Measurements from ENCODE around the gene PCSK7.
"Not testable (repeated sequence)": the region's sequence is repeated elsewhere in the genome, so short reads cannot be mapped to it uniquely, and the experiment has no call there.

PCSK7 gene

DNA sequence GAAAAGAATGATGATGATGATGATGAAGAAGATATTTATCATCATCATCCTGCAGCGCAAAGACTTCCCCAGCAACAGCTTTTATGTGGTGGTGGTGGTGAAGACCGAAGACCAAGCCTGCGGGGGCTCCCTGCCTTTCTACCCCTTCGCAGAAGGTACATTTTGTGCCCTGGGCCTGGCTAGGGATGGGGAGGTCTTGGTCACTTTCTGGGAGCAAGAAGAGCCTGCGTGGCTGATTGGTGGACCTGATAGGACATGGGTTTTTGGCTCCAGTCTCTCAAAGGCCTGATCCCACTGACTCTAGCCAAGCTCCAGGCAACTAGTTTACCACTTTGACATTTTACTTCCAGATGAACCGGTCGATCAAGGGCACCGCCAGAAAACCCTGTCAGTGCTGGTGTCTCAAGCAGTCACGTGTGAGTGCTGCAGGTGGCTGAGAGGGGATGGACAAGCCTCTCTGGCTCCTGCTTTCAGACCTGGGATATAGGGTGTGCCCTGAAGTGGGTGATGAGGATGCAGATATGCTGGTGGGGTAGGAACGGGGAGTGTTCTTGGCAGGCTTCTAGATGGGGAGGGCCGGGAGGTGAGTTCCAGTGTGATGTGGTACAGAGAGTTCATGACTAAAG lies 48.0 kb downstream of the PCSK7 start:
- no peak for DNase-seq

DNA sequence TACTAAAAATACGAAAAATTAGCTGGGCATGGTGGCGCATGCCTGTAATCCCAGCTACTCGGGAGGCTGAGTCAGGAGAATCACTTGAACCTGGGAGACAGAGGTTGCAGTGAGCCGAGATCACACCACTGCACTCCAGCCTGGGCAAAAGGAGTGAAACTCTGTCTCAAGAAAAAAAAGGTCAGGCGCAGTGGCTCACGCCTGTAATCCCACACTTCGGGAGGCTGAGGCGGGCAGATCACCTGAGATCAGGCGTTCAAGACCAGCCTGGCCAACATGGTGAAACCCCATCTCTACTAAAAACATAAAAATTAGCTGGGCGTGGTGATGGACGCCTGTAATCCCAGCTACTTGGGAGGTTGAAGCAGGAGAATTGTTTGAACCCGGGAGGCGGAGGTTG lies 48.7 kb downstream of the PCSK7 start:
- not testable (repeated sequence) for DNase-seq

DNA sequence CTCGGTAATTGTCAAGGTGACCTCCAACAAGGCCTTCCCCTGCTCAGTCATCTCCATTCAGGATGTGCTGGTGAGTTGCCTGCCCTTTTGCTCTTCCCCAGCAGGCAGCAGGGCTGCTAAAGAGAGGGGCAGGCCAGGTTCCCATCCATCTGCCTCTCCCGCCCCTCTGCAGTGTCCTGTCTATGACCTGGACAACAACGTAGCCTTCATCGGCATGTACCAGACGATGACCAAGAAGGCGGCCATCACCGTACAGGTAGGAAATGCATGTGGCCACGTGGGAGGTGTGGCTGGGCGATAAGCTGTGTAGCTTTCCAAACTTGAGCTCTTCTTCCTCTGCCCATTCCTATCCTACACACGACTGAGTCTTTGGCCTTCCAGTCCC lies 49.3 kb downstream of the PCSK7 start:
- no peak for DNase-seq

DNA sequence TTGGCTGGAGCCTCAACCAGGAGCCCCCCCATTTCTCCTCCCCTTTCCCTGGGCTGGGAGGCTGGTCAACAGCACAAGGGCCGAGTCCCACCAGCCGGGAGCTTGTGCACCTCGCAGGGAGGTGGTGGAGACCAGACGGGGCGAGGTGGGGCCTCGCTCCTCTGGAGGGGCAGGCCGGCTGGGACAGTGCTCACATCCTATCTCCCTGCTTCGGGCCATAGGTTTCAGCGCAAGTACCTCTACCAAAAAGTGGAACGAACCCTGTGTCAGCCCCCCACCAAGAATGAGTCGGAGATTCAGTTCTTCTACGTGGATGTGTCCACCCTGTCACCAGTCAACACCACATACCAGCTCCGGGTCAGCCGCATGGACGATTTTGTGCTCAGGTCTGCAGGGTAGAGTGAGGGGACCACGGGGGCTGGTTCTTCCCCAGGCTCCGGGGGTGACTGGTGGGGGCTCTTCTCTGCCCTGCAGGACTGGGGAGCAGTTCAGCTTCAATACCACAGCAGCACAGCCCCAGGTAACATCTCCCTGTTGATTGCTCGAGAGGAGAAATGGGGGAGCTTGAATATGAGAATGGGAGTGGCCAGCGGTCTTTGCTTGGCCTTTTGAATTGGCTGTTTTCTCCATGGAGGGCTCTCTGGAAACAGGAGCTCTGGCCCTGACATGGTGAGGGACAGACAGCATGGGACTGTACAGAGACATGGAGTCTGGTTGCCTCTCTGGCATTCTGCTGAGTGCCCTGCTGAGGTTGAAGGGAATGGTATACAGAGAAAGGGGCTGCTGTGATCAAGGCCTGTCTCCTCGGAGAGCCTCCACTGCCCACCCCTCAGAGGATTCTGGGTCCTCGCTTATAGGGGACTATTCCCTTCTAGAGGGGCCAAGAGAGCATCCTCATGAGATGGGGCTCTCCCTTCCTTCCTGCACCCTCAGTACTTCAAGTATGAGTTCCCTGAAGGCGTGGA lies 50.0 kb downstream of the PCSK7 start:
- DNase-seq: no peak

DNA sequence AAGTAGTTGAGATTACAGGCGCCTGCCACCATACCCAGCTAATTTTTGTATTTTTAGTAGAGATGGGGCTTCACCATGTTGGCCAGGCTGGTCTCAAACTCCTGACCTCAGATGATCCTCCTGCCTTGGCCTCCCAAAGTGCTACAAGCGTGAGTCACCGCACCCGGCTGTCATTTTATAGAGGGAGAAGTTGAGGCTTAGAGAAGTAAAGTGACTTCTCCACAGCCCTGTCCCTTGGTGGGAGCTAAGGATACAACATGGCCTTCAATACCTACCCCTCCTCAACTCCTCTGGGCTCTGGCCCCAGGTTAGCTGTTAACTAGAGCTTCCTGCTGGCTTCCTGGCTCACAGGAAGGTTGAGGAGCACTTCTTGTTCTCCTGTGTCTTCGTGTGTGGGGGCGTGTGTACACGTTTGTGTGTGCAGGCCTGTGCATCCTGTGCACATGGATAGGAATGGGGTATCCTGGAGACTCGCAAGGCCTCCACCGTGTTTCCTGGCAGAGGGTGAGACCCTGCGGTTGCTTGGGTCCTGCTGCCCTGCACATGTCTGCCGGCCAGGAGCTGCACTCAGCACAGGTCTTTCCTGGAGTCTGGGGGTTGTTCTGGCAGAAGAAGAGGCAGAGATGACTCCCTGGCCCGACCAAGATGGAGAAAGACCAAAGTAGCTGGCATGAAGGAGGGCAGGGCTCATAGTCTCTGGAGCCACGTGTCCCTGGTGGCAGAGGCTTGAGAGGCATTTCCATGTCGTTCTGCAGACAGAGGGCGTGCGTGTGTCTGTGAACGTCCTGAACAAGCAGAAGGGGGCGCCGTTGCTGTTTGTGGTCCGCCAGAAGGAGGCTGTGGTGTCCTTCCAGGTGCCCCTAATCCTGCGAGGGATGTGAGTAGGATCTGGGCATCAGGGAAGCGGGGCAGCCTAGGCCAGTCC lies 51.0 kb downstream of the PCSK7 start:
- peak in 48 of 56 donors; percentile 13 to 84 (median 62) for DNase-seq

DNA sequence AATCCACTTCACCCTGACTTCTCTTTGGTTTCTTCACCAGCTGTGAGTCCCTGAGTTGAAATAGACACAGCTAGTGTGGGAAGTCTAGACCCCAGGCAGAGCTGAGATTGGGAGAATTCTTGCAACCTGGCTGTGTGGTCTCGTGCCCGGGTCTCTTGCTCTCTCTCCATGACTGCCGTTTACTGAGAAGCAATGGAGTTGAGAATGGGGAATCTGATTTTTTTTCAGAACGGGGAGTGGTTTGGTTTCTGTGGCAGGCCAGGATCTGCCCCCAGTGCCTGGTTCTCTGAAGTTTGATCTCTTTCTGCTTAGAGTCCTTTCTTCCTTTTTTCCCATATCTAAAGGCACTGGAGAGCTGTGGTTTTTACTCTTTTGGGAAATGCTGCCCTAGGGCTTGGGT lies 51.9 kb downstream of the PCSK7 start:
- no peak for DNase-seq

DNA sequence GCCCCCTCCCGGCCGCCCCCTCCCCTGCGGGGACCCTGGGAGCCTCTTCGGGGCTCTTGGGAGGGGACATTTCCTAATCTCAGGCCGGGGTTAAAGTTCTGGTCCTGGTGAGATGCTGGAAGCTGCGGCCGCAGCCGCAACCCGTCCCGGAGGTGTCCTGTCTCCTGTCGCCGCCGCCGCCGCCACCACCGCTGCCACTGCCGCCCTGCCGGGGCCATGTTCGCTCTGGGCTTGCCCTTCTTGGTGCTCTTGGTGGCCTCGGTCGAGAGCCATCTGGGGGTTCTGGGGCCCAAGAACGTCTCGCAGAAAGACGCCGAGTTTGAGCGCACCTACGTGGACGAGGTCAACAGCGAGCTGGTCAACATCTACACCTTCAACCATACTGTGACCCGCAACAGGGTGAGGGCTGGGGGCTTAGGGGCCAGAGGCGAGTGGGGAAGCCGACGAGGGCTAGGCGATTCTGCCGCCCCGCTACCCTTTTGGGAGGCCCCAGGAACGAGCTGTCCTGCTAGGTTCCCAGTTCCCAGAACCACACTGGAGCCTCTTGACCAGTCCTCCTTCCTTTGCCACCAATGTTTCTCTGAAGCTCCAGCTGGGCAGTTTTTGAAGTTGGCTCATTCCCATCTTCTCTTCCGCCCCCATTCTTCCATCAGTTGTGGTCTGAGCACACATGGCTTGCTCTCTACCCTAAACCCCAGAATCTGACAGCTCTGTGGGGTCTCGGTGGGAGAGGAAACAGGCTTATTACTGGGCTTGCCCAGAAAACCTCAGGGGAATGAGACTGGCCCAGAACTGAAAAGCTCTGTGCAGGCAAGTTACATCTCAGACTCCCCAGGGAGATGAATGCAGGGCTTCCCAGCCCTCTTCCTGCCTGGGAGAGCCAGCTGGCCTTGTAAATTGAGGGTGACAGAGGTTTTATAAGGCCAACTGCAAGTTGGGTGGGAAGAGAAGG lies 52.5 kb downstream of the PCSK7 start:
- DNase-seq: peak in 9 of 56 donors; percentile 33 to 65 (median 57)

DNA sequence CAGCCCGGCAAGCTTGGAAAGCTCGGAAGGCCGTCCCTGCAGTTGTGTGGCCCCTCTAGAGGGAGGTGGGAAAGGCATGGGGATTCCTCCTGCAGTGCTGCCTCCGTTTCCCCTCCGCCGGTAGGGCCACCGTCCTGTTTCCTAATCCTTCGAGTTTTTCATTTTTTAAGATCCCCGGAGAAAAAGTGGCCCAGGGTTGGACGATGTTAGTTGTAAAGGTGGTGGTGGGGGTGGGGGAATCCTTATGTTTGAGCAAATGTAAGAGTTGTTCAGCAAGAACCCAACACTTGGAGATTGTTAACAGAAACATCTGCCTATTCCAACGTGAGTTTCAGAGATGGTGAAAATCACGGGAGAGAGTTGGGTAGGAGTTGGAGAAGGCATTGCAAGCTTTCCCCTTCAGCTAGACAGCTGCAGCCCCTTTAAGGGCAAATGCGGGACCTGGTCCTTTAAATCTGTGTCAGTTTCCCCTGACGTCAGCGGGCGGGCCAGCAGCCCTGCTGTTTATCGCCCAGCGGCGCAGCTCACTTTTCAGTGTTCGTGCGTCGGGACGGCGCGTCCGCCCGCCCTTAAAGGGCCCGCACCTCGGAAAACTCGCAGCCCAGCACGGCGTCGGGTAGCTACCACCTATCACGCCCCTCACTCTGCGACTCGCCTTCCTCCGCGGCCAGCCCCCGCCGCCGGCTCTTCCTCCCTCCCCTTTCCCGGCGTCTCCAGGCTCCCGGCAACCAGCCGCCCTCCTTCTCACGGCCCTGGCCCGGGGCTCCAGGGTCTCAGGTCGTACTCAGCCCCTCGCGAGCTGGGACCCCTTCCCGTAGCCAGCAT lies 53.5 kb downstream of the PCSK7 start, which contains the start of gene SIDT2:
Gene SIDT2 (plus strand): TSS at position 534 of the 825 bp plus-strand sequence. CDS start 521 bp downstream, outside the sequence.
- DNase-seq: peak; percentile 30 to 97 (median 88)

DNA sequence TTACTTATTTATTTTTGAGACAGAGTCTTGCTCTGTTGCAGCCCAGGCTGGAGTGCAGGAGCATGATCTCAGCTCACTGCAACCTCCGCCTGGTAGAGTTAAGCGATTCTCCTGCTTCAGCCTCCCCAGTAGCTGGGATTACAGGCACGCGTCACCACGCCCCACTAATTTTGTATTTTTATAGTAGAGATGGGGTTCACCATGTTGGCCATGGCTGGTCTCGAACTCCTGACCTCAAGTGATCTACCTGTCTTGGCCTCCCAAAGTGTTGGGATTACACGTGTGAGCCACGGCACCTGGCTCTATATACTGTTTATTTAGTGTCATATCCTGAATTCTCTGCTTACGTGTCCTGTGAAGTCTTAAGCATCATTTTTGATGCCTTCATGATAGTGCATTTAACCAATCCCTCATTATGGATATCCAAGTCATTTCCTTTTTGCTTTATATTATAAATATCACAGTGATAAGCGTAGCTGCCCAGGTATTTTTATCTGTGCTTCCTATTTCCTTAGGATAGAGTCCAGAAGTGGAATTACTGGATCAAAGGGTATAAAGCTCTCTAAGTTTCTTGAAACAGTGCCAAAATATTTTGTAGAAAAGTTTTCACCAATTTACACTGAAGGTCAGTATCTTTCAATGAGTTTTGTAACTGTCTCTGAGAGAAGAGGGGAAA lies 54.2 kb downstream of the PCSK7 start:
- DNase-seq: no peak

DNA sequence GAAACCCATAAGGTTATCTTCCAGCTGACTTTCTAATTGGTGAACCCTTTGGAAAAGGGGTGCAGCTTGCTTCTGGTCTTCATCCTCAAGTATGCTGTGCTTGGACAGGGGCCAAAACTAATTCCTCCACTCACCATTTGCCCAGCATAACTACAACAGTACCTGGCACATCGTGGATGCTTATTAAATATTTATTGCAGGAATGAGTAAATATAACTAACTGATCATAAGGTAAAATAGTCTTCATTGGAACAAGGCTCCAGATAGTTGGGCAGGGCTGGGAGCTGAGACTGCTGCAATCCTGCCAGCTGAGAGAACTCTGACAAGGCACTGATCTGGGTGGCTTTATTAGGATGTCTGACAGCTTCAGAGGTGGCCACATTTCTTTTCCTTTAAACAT lies 55.7 kb downstream of the PCSK7 start:
- DNase-seq: no peak

- DNase-seq: no peak
Observed at GRCh38 chr11:117175781-117176180, 56.1 kb downstream of the PCSK7 start.

DNA sequence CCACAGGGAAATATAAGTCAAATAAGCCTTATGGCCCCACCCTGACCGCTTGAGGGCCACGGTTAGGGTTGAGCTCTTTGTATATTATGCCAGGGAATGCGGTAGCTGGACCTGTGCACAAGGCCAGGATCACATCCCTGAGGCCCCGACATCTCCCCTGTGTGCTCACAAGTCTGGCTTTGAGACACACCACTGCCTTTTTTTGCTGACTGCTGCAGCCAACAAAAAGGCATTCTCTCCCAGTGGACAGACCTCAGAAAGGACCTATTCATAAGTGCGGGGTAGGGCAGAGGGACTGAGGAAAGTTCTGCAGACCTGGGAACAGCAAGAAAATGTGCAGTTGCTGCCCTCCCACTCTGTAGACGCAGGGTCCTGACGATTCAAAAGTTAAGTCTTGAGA lies 56.8 kb downstream of the PCSK7 start:
- DNase-seq: peak in 15 of 56 donors; percentile 10 to 56 (median 39)

GRCh38 chr11:117172724-117173421 lies 59.0 kb downstream of the PCSK7 start:
- no peak for DNase-seq

DNA sequence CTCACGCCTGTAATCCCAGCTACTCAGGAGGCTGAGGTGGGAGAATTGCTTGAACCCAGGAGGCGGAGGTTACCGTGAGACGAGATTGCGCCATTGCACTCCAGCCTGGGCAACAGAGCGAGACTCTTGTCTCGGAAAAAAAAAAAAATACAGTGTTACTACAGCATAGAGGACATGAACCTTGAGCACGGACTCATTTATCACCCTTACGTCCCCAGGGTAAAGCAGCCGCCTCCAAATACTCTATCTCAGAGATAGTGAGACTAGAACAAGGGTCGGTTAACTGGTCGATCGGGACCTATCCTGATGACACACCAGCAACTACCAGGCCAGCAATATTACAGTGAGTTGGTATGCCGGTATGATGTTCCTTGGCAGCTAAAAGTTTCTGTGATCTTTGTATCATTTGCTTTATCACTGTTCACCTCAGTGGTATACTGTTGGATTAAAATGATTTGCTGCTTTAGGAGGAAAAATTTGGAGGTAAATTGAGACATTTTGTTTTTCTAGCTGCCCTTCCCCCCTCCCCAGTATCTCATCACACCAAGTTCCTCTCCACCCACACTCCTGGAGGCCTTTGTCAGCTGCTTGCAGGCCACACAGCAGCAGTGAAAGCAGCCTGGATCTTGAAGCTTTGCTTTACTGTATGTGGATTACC lies 60.3 kb downstream of the PCSK7 start:
- no peak for DNase-seq

DNA sequence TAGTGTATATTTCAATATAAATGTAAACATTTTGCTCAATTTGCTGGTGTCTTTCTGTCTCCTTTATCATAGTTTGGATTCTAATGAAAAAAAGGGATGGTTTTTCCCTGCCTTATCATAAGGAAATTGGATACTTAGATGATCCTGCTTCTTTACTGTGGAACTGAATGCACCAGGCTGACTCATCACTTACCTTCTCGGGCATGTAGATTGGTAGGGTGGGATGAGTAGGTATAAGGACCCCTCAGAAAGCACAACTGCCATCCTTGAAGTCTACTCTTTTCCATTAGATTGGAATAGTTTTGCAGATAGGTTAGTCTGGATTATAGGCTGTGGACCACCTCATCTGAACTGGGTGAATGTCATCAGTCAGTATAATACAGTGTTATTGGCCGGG lies 60.9 kb downstream of the PCSK7 start:
- DNase-seq: no peak

DNA sequence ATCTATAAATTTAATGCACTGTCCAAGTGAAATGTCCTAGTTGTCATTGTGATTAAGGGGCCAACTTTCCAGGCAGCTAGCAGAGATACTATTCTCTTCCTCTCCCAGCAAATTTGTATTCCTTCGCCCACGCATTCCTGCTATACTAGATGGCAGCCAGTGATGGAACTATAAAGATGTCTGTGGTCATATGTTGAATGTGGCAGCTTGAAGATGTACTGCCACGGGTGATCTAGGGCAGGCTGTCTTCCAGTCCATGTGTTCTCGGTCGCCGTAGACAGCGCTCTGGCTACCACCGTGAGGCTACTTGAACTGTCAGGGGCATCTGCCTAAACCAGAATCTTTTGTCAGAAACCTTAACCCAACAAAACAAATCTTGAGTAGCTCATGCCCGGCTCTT lies 61.7 kb downstream of the PCSK7 start:
- peak in 1 of 56 donors; percentile 13 for DNase-seq

DNA sequence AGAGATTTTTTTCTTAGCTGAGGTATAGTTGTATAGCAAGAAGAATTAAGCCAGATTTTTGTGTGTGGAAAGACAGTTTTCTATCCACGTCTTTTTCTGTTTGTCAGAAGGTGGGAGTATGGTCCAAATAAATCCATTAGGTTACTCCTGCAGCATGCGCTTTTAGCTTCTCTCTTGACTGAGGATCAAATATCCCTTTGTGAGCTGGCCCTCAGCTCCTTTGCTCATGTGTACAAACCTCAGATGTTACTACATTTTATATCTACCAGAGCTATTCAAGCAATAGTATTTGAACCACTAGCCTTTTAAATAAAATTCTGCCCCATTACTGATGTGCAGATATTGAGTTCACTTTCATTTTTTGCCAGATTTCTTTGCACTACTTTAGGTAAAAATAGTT lies 62.1 kb downstream of the PCSK7 start:
- no peak for DNase-seq

DNA sequence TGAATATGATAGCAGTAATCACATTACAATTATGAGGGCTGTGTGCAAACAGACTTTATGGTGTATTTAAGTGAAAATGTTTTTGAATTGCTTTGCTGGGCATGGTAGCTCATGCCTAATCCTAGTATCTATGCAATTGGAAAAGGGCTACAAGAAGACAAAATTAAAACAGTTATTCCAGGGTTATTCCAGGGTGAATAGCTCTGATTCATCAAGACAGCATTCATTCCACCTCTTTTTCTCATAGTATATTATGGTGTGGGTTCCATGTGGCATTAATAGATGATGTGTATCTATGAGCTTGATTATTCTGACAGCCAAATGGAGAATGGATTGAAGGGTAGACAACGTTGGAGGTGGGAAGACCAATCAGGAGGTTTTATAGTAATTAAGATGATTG lies 65.4 kb downstream of the PCSK7 start:
- no peak for DNase-seq
